Sigmoid colon (tissue), 7 donors: ENCODE measurements around the gene LYRM4. TPM values are rescaled to one million over a fixed set of nuclear protein-coding genes. Genes with fewer than 3 reads are reported as not detected.

ENCODE experiments used
- DNase-seq: peaks from one replicate; pipeline ENCODE4 v3.0.0-alpha.2; 2019
- H3K27ac ChIP-seq, 4 donors: fragments of 200-600 bp; sonication (generic); one replicate each; pipeline ENCODE4 v1.5.1; 2016 to 2019; ENCODE audit warnings: mild to moderate bottlenecking in 1 of 4
- H3K27me3 ChIP-seq, 3 donors: fragments of 200-600 bp; sonication (generic); one replicate each; pipeline ENCODE4 v1.5.1; 2019; ENCODE audit warnings: mild to moderate bottlenecking in 1 of 3
- H3K36me3 ChIP-seq, 4 donors: fragments of 200-600 bp; sonication (generic); one replicate each; pipeline ENCODE4 v1.5.1; 2016 to 2019
- H3K4me1 ChIP-seq, 4 donors: fragments of 200-600 bp; sonication (generic); one replicate each; pipeline ENCODE4 v1.5.1; 2017 to 2019
- H3K4me3 ChIP-seq, 4 donors: fragments of 200-600 bp; sonication (generic); one replicate each; pipeline ENCODE4 v1.5.1; 2017 to 2019; ENCODE audit warnings: mild to moderate bottlenecking in 2 of 4, moderate library complexity in 1 of 4
- H3K9me3 ChIP-seq, 4 donors: fragments of 200-600 bp in 3 of 4; sonication (generic) in 3 of 4; one replicate each; pipeline versions ENCODE4 v1.5.1 to v1.6.1; 2013 to 2019
- EP300 ChIP-seq, 4 donors: sonication (generic); formaldehyde crosslinking; IDR thresholded peaks; one replicate each; pipeline ENCODE4 v1.6.1; 2017; ENCODE audit warnings: antibody characterized with exemption in 4 of 4
- POLR2A ChIP-seq, 2 donors: fragments of 450-650 bp; IDR thresholded peaks; one replicate each; pipeline ENCODE4 v1.6.1; 2016; ENCODE audit warnings: antibody characterized with exemption in 2 of 2, mild to moderate bottlenecking in 2 of 2, moderate library complexity in 2 of 2
- POLR2AphosphoS5 ChIP-seq, 4 donors: sonication (generic); formaldehyde crosslinking; IDR thresholded peaks; one replicate each; pipeline ENCODE4 v1.6.1; 2017; ENCODE audit warnings: antibody characterized with exemption in 4 of 4
- WGBS, 2 donors: extraction: QIAGEN DNeasy Blood & Tissue Kit; methylation state at CpG; one replicate each; pipeline ENCODE4 v1.1.7; 2013; 5-methylcytosine and 5-hydroxymethylcytosine counted together
- intact Hi-C: fragments of 100-400 bp; cut with DNase I; formaldehyde crosslinking; loops from one replicate; pipeline ENCODE4 v1.15.1; 2023
- polyA plus RNA-seq, 3 donors: library from polyadenylated mRNA; stranded (reverse); fragments of 200-250 nt; gene quantifications; one replicate each; pipeline ENCODE4 v1.2.3, GENCODE V29; 2013
- total RNA-seq, 4 donors: library from RNA; depleted of rRNA; stranded (reverse); fragments of >200 nt; gene quantifications; one replicate each; pipeline ENCODE4 v1.1.0, GENCODE V29; 2016
- TF ChIP-seq, protein P1 (sequence below), 4 experiments: fragments of 450-650 bp in 3 of 4; fragments of 200-600 bp in 1 of 4; IDR thresholded peaks; one replicate each; pipeline ENCODE4 v1.5.1; 2016 to 2019; ENCODE audit warnings: antibody characterized with exemption in 4 of 4, mild to moderate bottlenecking in 3 of 4, moderate library complexity in 2 of 4
- donor health status: healthy with polysubstance abuse.
- donor health status: Bipolar disorder and iron deficiency.
- donor health status: healthy.

The LYRM4 gene
- total and polyA plus RNA-seq, 7 donors = 11.3 to 29.3 (median 22.2) TPM

DNA sequence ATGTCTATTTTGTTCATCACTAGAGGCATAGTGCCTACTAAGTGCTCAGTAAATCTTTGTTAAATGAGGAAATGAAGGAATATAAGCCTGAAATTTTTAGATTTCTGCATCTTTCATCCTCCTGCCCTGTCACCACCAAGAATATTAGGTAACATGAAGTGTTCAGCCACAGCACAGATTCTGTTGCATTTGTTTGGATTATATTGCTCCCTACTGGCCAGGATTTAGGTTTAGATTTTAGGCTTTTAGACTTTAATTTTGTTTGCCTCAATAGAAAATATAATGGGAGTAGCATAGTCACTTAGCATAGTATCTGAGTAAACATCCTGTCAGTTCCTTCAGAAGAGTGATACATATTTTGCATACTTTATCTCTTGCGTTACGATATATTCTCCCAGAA, 14.7 kb upstream of the LYRM4 start:
- intact Hi-C loops = no loop called here

DNA sequence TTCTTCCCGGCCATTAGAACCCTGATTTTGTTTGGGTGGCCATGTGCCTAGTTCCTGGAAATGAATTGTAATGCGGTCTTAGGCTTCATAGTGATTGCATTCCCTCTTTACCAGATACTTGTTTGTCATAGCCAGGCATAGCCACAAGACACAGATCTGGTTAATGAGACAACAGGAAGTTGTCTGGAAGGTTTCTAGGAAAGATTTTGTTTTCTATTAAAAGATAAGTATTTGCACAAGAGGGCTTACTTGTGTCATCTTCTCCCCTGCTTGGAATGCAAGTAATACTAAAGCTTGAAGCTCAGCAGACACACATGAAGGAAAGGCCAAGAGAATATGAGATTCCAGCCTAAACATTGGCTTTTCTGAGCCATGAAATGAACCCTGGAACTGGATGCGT, 13.5 kb upstream of the LYRM4 start:
- no peak for TF ChIP-seq EP300 (IDR thresholded peaks at IDR 0.05)
- TF ChIP-seq, protein P1, sequence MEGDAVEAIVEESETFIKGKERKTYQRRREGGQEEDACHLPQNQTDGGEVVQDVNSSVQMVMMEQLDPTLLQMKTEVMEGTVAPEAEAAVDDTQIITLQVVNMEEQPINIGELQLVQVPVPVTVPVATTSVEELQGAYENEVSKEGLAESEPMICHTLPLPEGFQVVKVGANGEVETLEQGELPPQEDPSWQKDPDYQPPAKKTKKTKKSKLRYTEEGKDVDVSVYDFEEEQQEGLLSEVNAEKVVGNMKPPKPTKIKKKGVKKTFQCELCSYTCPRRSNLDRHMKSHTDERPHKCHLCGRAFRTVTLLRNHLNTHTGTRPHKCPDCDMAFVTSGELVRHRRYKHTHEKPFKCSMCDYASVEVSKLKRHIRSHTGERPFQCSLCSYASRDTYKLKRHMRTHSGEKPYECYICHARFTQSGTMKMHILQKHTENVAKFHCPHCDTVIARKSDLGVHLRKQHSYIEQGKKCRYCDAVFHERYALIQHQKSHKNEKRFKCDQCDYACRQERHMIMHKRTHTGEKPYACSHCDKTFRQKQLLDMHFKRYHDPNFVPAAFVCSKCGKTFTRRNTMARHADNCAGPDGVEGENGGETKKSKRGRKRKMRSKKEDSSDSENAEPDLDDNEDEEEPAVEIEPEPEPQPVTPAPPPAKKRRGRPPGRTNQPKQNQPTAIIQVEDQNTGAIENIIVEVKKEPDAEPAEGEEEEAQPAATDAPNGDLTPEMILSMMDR (IDR thresholded peaks at IDR 0.05) = no peak
- TF ChIP-seq POLR2AphosphoS5 (IDR thresholded peaks at IDR 0.05) = no peak
- TF ChIP-seq POLR2A (IDR thresholded peaks at IDR 0.05) = no peak
- H3K4me1 ChIP-seq = no peaks in the 10 kb centered on the region
- WGBS, 2 donors = 93 to 94% methylated on average over 3 of the region's 3 CpGs
- no peaks in the 10 kb centered on the region for H3K36me3 ChIP-seq
- no peak overlapping the region for H3K27ac ChIP-seq
- DNase-seq = no peak
- no peaks in the 10 kb centered on the region for H3K27me3 ChIP-seq
- no peak overlapping the region for H3K4me3 ChIP-seq
- H3K9me3 ChIP-seq = no peaks in the 10 kb centered on the region
- intact Hi-C loops = no loop called here

More for the DNA sequence above, 14.7 kb upstream of the LYRM4 start:
- H3K9me3 ChIP-seq = no peaks in the 10 kb centered on the region
- TF ChIP-seq, protein P1 (IDR thresholded peaks at IDR 0.05) = no peak
- TF ChIP-seq POLR2AphosphoS5 (IDR thresholded peaks at IDR 0.05) (no peak), POLR2A (IDR thresholded peaks at IDR 0.05) (no peak), EP300 (IDR thresholded peaks at IDR 0.05) (no peak)
- no peaks in the 10 kb centered on the region for H3K4me1 ChIP-seq
- H3K27ac ChIP-seq = no peak overlapping the region
- no peak overlapping the region for H3K4me3 ChIP-seq
- H3K36me3 ChIP-seq = no peaks in the 10 kb centered on the region
- 95 to 98% methylated on average over 2 of the region's 2 CpGs for WGBS, 2 donors
- no peaks in the 10 kb centered on the region for H3K27me3 ChIP-seq
- DNase-seq = no peak

DNA sequence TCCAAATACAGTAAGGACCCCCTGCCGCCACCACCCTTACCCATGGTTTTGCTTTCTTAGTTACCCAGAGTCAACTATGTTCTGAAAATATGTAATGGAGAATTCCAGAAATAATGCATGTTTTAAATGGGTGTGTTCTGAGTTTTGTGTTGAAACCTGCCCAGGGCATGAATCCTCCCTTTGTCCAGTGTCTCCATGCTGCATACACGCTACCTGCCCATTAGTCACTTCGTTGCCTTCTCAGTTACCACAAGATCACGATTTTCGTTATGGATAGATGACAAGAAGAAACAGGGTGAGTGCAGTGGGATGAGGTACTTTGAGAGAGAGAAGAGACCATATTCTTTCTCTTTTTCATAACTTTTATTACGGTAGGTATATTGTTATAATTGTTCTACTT, 11.2 kb upstream of the LYRM4 start:
- H3K9me3 ChIP-seq = no peaks in the 10 kb centered on the region
- H3K27ac ChIP-seq = no peak overlapping the region
- 96 to 97% methylated on average over 6 of the region's 6 CpGs for WGBS, 2 donors
- no peaks in the 10 kb centered on the region for H3K36me3 ChIP-seq
- intact Hi-C loops = no loop called here
- TF ChIP-seq POLR2AphosphoS5 (IDR thresholded peaks at IDR 0.05) (no peak), POLR2A (IDR thresholded peaks at IDR 0.05) (no peak), EP300 (IDR thresholded peaks at IDR 0.05) (no peak)
- TF ChIP-seq, protein P1 (IDR thresholded peaks at IDR 0.05) = no peak
- DNase-seq = no peak
- H3K4me1 ChIP-seq = no peaks in the 10 kb centered on the region
- no peak overlapping the region for H3K4me3 ChIP-seq
- H3K27me3 ChIP-seq = no peaks in the 10 kb centered on the region

DNA sequence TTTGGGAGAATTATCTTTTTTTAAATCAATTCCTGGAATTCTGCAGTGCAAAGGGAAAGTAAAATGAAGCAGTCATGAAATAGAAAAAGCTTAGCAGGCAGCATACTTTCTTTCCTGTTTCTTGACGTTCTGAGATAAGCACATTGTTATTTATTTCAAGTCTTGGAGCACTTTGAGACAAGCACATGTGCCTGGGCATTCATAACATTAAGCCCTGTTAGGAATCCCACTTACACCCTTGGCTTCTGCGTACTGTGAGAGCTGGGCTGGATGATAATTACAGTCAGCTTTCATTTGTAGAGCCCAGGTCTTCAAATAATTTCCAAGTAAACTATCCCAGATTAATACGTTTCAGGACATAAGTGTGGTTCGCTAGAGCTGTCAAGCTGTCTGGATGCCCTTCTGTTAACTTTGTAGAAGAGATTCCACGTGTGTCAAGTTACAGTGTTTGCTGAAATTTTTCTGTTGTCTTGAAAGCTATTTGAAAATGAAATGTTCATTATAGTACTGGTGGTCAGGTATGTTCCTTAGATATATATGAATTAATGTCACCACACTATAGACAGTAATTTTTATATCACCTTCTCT, 9.4 kb upstream of the LYRM4 start:
- no peak for DNase-seq
- H3K36me3 ChIP-seq = no peaks in the 10 kb centered on the region
- no peak overlapping the region for H3K4me3 ChIP-seq
- no peaks in the 10 kb centered on the region for H3K27me3 ChIP-seq
- H3K9me3 ChIP-seq = no peaks in the 10 kb centered on the region
- no peak overlapping the region for H3K27ac ChIP-seq
- WGBS, 2 donors = 67 to 74% methylated on average over 5 of the region's 5 CpGs
- intact Hi-C loops = no loop called here
- TF ChIP-seq POLR2AphosphoS5 (IDR thresholded peaks at IDR 0.05) = no peak
- no peak for TF ChIP-seq POLR2A (IDR thresholded peaks at IDR 0.05)
- TF ChIP-seq, protein P1 (IDR thresholded peaks at IDR 0.05) = no peak
- no peak for TF ChIP-seq EP300 (IDR thresholded peaks at IDR 0.05)
- H3K4me1 ChIP-seq = no peaks in the 10 kb centered on the region

DNA sequence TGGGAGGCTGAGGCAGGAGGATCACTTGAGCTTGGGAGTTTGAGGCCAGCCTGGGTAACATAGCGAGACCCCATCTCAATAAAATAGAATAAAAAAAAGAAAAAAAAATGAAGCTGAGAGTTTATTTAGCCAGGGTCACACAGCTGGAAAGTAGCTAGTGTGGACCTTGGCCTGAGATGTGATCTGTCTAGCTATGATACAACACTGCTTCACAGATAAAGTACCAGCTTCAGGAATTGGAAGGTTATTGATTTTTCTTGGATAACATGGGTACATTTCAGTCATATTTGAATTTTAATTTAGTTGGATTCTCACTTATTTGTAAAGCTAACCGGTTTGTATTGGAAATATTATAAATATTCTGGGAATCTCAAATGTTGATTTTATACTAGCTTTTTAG, 5.7 kb upstream of the LYRM4 start:
- WGBS, 2 donors = 92 to 94% methylated on average over 2 of the region's 2 CpGs
- no peak overlapping the region for H3K4me3 ChIP-seq
- TF ChIP-seq POLR2AphosphoS5 (IDR thresholded peaks at IDR 0.05) (no peak), EP300 (IDR thresholded peaks at IDR 0.05) (no peak)
- H3K27ac ChIP-seq = no peak overlapping the region
- H3K36me3 ChIP-seq = no peaks in the 10 kb centered on the region
- no peaks in the 10 kb centered on the region for H3K27me3 ChIP-seq
- H3K4me1 ChIP-seq = peaks cover 0 to 21% (median 11%) of the 10 kb centered on the region in 4 donors
- no peaks in the 10 kb centered on the region for H3K9me3 ChIP-seq
- intact Hi-C loops = no loop called here
- DNase-seq = no peak
